Measurements from ENCODE around the gene GJB3.

DNA sequence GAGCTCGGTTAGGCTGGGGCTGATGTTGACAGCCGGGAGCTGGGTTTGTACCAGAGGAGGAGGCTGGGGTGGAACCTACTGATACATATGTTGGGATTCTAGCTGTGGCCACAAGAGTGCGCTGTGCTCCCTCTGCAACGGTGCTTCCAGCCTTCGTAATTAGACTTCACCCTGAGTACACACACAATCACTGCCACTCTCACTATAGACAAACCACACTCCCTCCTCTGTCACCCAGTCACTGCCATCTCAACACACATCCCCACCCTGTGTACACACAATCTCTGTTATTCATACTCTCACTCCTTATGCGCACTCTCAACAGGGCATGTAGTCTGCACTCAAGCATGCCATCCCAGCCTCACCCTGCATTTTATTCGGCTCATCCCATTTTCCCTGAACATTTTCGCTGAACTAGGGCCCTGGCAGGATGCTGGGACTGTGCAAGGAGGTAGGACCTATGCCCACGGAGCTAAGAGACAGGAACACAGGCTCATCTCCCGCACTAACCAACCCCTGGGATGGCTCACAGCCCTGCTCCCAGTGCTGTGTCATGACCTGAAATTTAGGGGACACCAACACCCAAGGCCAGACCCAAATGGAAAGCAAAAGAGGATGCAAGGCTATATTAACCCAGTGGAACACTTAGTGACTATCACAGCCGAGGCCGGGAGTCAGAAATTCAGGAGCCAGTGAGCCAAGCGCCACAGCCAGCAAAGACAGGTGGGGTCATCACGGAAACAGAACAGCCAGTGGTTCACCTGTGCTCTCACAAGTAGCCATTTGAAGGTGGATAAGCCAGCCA, 5.7 kb downstream of the GJB3 start:
- TF ChIP-seq, protein P1, sequence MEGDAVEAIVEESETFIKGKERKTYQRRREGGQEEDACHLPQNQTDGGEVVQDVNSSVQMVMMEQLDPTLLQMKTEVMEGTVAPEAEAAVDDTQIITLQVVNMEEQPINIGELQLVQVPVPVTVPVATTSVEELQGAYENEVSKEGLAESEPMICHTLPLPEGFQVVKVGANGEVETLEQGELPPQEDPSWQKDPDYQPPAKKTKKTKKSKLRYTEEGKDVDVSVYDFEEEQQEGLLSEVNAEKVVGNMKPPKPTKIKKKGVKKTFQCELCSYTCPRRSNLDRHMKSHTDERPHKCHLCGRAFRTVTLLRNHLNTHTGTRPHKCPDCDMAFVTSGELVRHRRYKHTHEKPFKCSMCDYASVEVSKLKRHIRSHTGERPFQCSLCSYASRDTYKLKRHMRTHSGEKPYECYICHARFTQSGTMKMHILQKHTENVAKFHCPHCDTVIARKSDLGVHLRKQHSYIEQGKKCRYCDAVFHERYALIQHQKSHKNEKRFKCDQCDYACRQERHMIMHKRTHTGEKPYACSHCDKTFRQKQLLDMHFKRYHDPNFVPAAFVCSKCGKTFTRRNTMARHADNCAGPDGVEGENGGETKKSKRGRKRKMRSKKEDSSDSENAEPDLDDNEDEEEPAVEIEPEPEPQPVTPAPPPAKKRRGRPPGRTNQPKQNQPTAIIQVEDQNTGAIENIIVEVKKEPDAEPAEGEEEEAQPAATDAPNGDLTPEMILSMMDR (IDR thresholded peaks at IDR 0.05) = peak in 1 of 3 donors; percentile 69
- TF ChIP-seq POLR2A (IDR thresholded peaks at IDR 0.05) = no peak

All from lower leg skin (tissue), 3 donors.